HepG2 (cell line): ENCODE data around the gene C19orf73. TPM values are rescaled to one million over a fixed set of nuclear protein-coding genes. Genes with fewer than 3 reads are reported as not detected.

Source experiments
- AFF4 ChIP-seq: sonication (generic); formaldehyde crosslinking; IDR thresholded peaks from 2 replicates; pipeline ENCODE4 v1.4.0; 2020; ENCODE audit warnings: missing genetic modification reagents
- CAMTA2 ChIP-seq: sonication (generic); formaldehyde crosslinking; IDR thresholded peaks from 2 replicates; pipeline ENCODE4 v1.4.0; 2020; ENCODE audit warnings: mild to moderate bottlenecking, missing genetic modification reagents, borderline replicate concordance
- CC2D1A ChIP-seq: sonication (generic); formaldehyde crosslinking; IDR thresholded peaks from 2 replicates; pipeline ENCODE4 v1.8.1; 2023; ENCODE audit warnings: mild to moderate bottlenecking, missing genetic modification reagents
- MAZ ChIP-seq, 2 experiments: sonication (generic) in 1 of 2; formaldehyde crosslinking in 1 of 2; IDR thresholded peaks; 2 replicates each; pipeline versions ENCODE4 v1.5.0 to v1.6.1; 2012 to 2020; ENCODE audit warnings: low read depth in 2 of 2, mild to moderate bottlenecking in 2 of 2, borderline replicate concordance in 1 of 2, improper control_type of control experiment in 1 of 2, low read length in 1 of 2, missing genetic modification reagents in 1 of 2, moderate library complexity in 1 of 2
- MXD4 ChIP-seq: IDR thresholded peaks from 2 replicates; pipeline ENCODE4 v1.6.1; 2016; ENCODE audit warnings: mild to moderate bottlenecking, missing biosample characterization, missing genetic modification reagents
- PCBP1 ChIP-seq: fragments of 200-400 bp; formaldehyde crosslinking; IDR thresholded peaks from 2 replicates; pipeline ENCODE4 v1.6.1; 2017; ENCODE audit warnings: mild to moderate bottlenecking, low read depth, low read length, borderline replicate concordance
- ZFY ChIP-seq: sonication (generic); formaldehyde crosslinking; IDR thresholded peaks from 2 replicates; pipeline ENCODE4 v1.4.0; 2020; ENCODE audit warnings: missing genetic modification reagents
- ZHX1 ChIP-seq: sonication (generic); formaldehyde crosslinking; IDR thresholded peaks from 2 replicates; pipeline ENCODE4 v1.8.1; 2022; ENCODE audit warnings: low read depth, mild to moderate bottlenecking, missing genetic modification reagents
- ZNF124 ChIP-seq: sonication (generic); formaldehyde crosslinking; IDR thresholded peaks from 2 replicates; pipeline ENCODE4 v1.4.0; 2020; ENCODE audit warnings: missing genetic modification reagents
- ZNF18 ChIP-seq: sonication (generic); formaldehyde crosslinking; IDR thresholded peaks from 2 replicates; pipeline ENCODE4 v1.8.0; 2022; ENCODE audit warnings: mild to moderate bottlenecking, missing genetic modification reagents; ENCODE audit not compliant: insufficient replicate concordance
- ZNF20 ChIP-seq: sonication (generic); formaldehyde crosslinking; IDR thresholded peaks from 2 replicates; pipeline ENCODE4 v1.4.0; 2020; ENCODE audit warnings: mild to moderate bottlenecking, moderate library complexity, missing genetic modification reagents
- ZNF512B ChIP-seq: sonication (generic); formaldehyde crosslinking; IDR thresholded peaks from 2 replicates; pipeline ENCODE4 v1.5.1; 2020; ENCODE audit warnings: missing genetic modification reagents, mild to moderate bottlenecking, borderline replicate concordance
- ZNF547 ChIP-seq: sonication (generic); formaldehyde crosslinking; IDR thresholded peaks from 2 replicates; pipeline ENCODE4 v1.5.1; 2020; ENCODE audit warnings: mild to moderate bottlenecking, missing genetic modification reagents
- ZNF775 ChIP-seq: sonication (generic); formaldehyde crosslinking; IDR thresholded peaks from 2 replicates; pipeline ENCODE4 v1.4.0; 2020; ENCODE audit warnings: missing genetic modification reagents, mild to moderate bottlenecking, moderate library complexity, borderline replicate concordance
- ZNF879 ChIP-seq: sonication (generic); formaldehyde crosslinking; IDR thresholded peaks from 2 replicates; pipeline ENCODE4 v1.8.1; 2023; ENCODE audit warnings: missing genetic modification reagents
- ZNF883 ChIP-seq: sonication (generic); formaldehyde crosslinking; IDR thresholded peaks from 2 replicates; pipeline ENCODE4 v1.5.1; 2020; ENCODE audit warnings: mild to moderate bottlenecking, missing genetic modification reagents; ENCODE audit errors: not compliant biosample characterization
- polyA plus RNA-seq, 8 experiments: library from polyadenylated mRNA; depleted of rRNA in 3 of 8; stranded (reverse) in 7 of 8; unstranded in 1 of 8; fragments of >200 nt; fragmentation: Illumina TruSeq in 4 of 8; extraction: Trizol in 4 of 8; gene quantifications; 2 replicates each; pipeline versions ENCODE4 v1.2.1 to v1.2.3, GENCODE V29; 2011 to 2016; ENCODE audit warnings: low read depth in 4 of 8, missing spikeins in 1 of 8, mixed read lengths in 1 of 8; ENCODE audit not compliant: insufficient read depth in 1 of 8
- total RNA-seq, 5 experiments: library from RNA; depleted of rRNA; stranded (reverse); fragments of >200 nt; fragmentation: Illumina TruSeq; extraction: Trizol; gene quantifications; 2 replicates each; pipeline ENCODE4 v1.2.3, GENCODE V29; 2016; ENCODE audit warnings: low read depth in 1 of 5

The C19orf73 gene
- total and polyA plus RNA-seq, 2 of the 13 experiments (the other 11 are each of a cell fraction or from before 2014, with no cell fraction given), result 1.4 to 1.5 TPM

GRCh38 chr19:49157445-49158224 lies 38.7 kb upstream of the C19orf73 start, which contains the start of gene TRPM4 (continued):
- no peak for TF ChIP-seq ZNF512B
- no peak for TF ChIP-seq ZNF20
- no peak for TF ChIP-seq ZNF775
- TF ChIP-seq ZNF18 (CRISPR knock-in tag), result no peak
- TF ChIP-seq ZFY, result peak; percentile 48; the same call in 1 of the 2 replicates
- TF ChIP-seq ZNF124 (CRISPR knock-in tag), result 0 out of 2 replicates have a peak, but pooled peaks have one; percentile 25
- peak; percentile 73 for TF ChIP-seq ZNF547 (CRISPR knock-in tag)
- TF ChIP-seq AFF4 (CRISPR knock-in tag), result no peak
- 0 out of 2 replicates have a peak, but pooled peaks have one; percentile 31 for TF ChIP-seq PCBP1
- TF ChIP-seq CC2D1A (CRISPR knock-in tag), result no peak
- TF ChIP-seq ZNF879 (CRISPR knock-in tag), result no peak
- TF ChIP-seq MXD4 (CRISPR knock-in tag), result no peak; the same call in 1 of the 2 replicates
- TF ChIP-seq ZNF883 (CRISPR knock-in tag), result peak; percentile 29
- no peak for TF ChIP-seq MAZ (IDR thresholded peaks at IDR 0.05; ENCODE audit: borderline replicate concordance, low read depth, low read length)
- peak; percentile 70; the same call in 1 of the 2 replicates for TF ChIP-seq MAZ (CRISPR knock-in tag; IDR thresholded peaks at IDR 0.05; ENCODE audit: low read depth)
- TF ChIP-seq ZHX1 (CRISPR knock-in tag), result no peak
- no peak for TF ChIP-seq CAMTA2 (CRISPR knock-in tag)
